NCI-H2081 (cell line): Measurements from ENCODE around the gene ZCCHC2.

ENCODE experiments used
- DNase-seq, 2 experiments: peaks; one replicate each; lab custom pipeline; 2025; lab: John Stamatoyannopoulos, UW

ZCCHC2 gene

GRCh38 chr18:62537946-62538345 lies 15.1 kb downstream of the ZCCHC2 start:
- no peak for DNase-seq

GRCh38 chr18:62538881-62539280 lies 16.1 kb downstream of the ZCCHC2 start:
- DNase-seq: no peak

- no peak for DNase-seq
Observed at GRCh38 chr18:62539284-62540165, 16.7 kb downstream of the ZCCHC2 start.

- DNase-seq: no peak
Observed at GRCh38 chr18:62543021-62543420, 20.2 kb downstream of the ZCCHC2 start.

- DNase-seq: no peak
Observed at GRCh38 chr18:62545098-62545497, 22.3 kb downstream of the ZCCHC2 start.

- no peak for DNase-seq
Observed at GRCh38 chr18:62549755-62550154, 26.9 kb downstream of the ZCCHC2 start.

GRCh38 chr18:62550746-62551145 lies 27.9 kb downstream of the ZCCHC2 start:
- no peak for DNase-seq

GRCh38 chr18:62551972-62552513 lies 29.2 kb downstream of the ZCCHC2 start:
- DNase-seq: no peak

- DNase-seq: no peak
Observed at GRCh38 chr18:62554061-62554815, 31.4 kb downstream of the ZCCHC2 start.

- no peak for DNase-seq
Observed at GRCh38 chr18:62555135-62555534, 32.3 kb downstream of the ZCCHC2 start.

- DNase-seq: no peak
Observed at GRCh38 chr18:62556397-62556796, 33.6 kb downstream of the ZCCHC2 start.

GRCh38 chr18:62558015-62558663 lies 35.3 kb downstream of the ZCCHC2 start:
- DNase-seq: no peak

- no peak for DNase-seq
Observed at GRCh38 chr18:62564044-62564443, 41.2 kb downstream of the ZCCHC2 start.

GRCh38 chr18:62566199-62566598 lies 43.4 kb downstream of the ZCCHC2 start:
- peak in 1 of 2 experiments; percentile 6 for DNase-seq

GRCh38 chr18:62566818-62567217 lies 44.0 kb downstream of the ZCCHC2 start:
- DNase-seq: no peak

- DNase-seq: no peak
Observed at GRCh38 chr18:62569081-62569655, 46.3 kb downstream of the ZCCHC2 start.

GRCh38 chr18:62571037-62571436 lies 48.2 kb downstream of the ZCCHC2 start:
- no peak for DNase-seq

- DNase-seq: no peak
Observed at GRCh38 chr18:62571648-62572047, 48.8 kb downstream of the ZCCHC2 start.

GRCh38 chr18:62572456-62572855 lies 49.6 kb downstream of the ZCCHC2 start:
- no peak for DNase-seq

- DNase-seq: no peak
Observed at GRCh38 chr18:62574776-62575175, 52.0 kb downstream of the ZCCHC2 start.

GRCh38 chr18:62576271-62576670 lies 53.4 kb downstream of the ZCCHC2 start:
- no peak for DNase-seq
